K562 (cell line): ENCODE data around the gene CCDC141. TPM values are rescaled to one million over a fixed set of nuclear protein-coding genes. Genes with fewer than 3 reads are reported as not detected.

Source experiments
- ARID3A ChIP-seq: IDR thresholded peaks from 2 replicates; pipeline ENCODE4 v1.6.1; 2012; ENCODE audit warnings: low read depth, low read length, improper control_type of control experiment, borderline replicate concordance
- ETV6 ChIP-seq, 3 experiments: fragments of 150-350 bp in 1 of 3; sonication (generic) in 1 of 3; formaldehyde crosslinking in 1 of 3; IDR thresholded peaks; 2 replicates each; pipeline versions ENCODE4 v1.6.1 to v1.8.0; 2014 to 2022; ENCODE audit warnings: borderline replicate concordance in 2 of 3, low read depth in 2 of 3, antibody characterized with exemption in 1 of 3, low read length in 1 of 3, mild to moderate bottlenecking in 1 of 3, missing genetic modification reagents in 1 of 3
- NBN ChIP-seq: fragments of 450-650 bp; IDR thresholded peaks from 2 replicates; pipeline ENCODE4 v1.6.1; 2016; ENCODE audit warnings: low read depth, mild to moderate bottlenecking
- polyA plus RNA-seq, 8 experiments: library from polyadenylated mRNA; depleted of rRNA in 4 of 8; stranded (reverse) in 5 of 8; unstranded in 3 of 8; fragments of >200 nt; fragmentation: Nextera tagmentation in 2 of 8; fragmentation: Illumina TruSeq in 1 of 8; extraction: Ambion mirVana in 2 of 8; extraction: Trizol in 1 of 8; gene quantifications; 2 replicates each; pipeline versions ENCODE4 v1.2.1 to v1.2.3, GENCODE V29; 2011 to 2014; ENCODE audit warnings: inconsistent platforms in 1 of 8, missing spikeins in 1 of 8
- total RNA-seq, 7 experiments: library from RNA; depleted of rRNA in 6 of 7; stranded (reverse); fragments of >200 nt in 6 of 7; fragmentation: Illumina TruSeq in 2 of 7; extraction: Trizol in 2 of 7; gene quantifications; 2 replicates each; pipeline versions ENCODE4 v1.2.1 to v1.2.3, GENCODE V29; 2011 to 2021; ENCODE audit warnings: low replicate concordance in 1 of 7
- TF ChIP-seq, protein P1 (sequence below): sonication (generic); formaldehyde crosslinking; IDR thresholded peaks from 2 replicates; pipeline ENCODE4 v1.8.1; 2022; ENCODE audit warnings: missing genetic modification reagents
- TF ChIP-seq, protein P2 (sequence below): fragments of 250-450 bp; sonication (Bioruptor Pico); IDR thresholded peaks from 2 replicates; pipeline ENCODE4 v1.8.0; 2022; ENCODE audit warnings: inconsistent platforms
- TF ChIP-seq, protein P3 (sequence below): sonication (generic); formaldehyde crosslinking; IDR thresholded peaks from 2 replicates; pipeline ENCODE4 v1.8.1; 2023; ENCODE audit warnings: mild to moderate bottlenecking, missing genetic modification reagents
- TF ChIP-seq, protein P4 (sequence below): fragments of 250-450 bp; sonication (Bioruptor Pico); IDR thresholded peaks from 2 replicates; pipeline ENCODE4 v1.8.0; 2021; ENCODE audit warnings: moderate library complexity, mild to moderate bottlenecking, inconsistent platforms

The CCDC141 gene
- total and polyA plus RNA-seq, 9 of the 15 experiments (the other 6 are each of a cell fraction or from before 2014, with no cell fraction given), result 0.09 TPM; not detected in 8

DNA sequence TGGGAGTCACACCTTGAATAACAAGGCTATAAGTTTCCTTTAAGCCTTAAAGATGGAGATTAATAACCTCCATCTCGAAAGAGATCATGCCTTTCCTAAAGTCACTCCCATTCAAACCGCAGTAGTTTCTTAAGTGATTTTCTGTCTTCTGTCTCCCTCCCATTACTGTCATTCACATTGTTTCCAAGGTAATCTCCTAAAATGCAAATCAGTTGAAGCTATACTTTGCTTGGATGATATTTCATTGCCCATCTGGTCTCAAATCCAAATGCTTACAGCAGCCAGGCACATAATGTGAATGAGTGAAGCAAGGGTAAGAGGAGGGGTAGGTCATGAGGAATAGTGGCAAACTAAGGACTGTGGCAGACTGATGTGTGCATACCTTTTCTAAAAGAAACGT is 116.4 kb downstream of the CCDC141 start (continued):
- TF ChIP-seq, protein P1, sequence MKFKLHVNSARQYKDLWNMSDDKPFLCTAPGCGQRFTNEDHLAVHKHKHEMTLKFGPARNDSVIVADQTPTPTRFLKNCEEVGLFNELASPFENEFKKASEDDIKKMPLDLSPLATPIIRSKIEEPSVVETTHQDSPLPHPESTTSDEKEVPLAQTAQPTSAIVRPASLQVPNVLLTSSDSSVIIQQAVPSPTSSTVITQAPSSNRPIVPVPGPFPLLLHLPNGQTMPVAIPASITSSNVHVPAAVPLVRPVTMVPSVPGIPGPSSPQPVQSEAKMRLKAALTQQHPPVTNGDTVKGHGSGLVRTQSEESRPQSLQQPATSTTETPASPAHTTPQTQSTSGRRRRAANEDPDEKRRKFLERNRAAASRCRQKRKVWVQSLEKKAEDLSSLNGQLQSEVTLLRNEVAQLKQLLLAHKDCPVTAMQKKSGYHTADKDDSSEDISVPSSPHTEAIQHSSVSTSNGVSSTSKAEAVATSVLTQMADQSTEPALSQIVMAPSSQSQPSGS, result no peak
- TF ChIP-seq, protein P2, sequence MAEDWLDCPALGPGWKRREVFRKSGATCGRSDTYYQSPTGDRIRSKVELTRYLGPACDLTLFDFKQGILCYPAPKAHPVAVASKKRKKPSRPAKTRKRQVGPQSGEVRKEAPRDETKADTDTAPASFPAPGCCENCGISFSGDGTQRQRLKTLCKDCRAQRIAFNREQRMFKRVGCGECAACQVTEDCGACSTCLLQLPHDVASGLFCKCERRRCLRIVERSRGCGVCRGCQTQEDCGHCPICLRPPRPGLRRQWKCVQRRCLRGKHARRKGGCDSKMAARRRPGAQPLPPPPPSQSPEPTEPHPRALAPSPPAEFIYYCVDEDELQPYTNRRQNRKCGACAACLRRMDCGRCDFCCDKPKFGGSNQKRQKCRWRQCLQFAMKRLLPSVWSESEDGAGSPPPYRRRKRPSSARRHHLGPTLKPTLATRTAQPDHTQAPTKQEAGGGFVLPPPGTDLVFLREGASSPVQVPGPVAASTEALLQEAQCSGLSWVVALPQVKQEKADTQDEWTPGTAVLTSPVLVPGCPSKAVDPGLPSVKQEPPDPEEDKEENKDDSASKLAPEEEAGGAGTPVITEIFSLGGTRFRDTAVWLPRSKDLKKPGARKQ, result no peak
- TF ChIP-seq, protein P3, sequence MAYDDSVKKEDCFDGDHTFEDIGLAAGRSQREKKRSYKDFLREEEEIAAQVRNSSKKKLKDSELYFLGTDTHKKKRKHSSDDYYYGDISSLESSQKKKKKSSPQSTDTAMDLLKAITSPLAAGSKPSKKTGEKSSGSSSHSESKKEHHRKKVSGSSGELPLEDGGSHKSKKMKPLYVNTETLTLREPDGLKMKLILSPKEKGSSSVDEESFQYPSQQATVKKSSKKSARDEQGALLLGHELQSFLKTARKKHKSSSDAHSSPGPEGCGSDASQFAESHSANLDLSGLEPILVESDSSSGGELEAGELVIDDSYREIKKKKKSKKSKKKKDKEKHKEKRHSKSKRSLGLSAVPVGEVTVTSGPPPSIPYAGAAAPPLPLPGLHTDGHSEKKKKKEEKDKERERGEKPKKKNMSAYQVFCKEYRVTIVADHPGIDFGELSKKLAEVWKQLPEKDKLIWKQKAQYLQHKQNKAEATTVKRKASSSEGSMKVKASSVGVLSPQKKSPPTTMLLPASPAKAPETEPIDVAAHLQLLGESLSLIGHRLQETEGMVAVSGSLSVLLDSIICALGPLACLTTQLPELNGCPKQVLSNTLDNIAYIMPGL (CRISPR knock-in tag), result no peak
- TF ChIP-seq NBN (no peak), ETV6 (IDR thresholded peaks at IDR 0.05; ENCODE audit: borderline replicate concordance in 1 of 2, low read depth in 2 of 2, low read length in 1 of 2) (no peak), ETV6 (CRISPR knock-in tag; IDR thresholded peaks at IDR 0.05; ENCODE audit: borderline replicate concordance) (no peak), ARID3A (no peak)
- TF ChIP-seq, protein P4, sequence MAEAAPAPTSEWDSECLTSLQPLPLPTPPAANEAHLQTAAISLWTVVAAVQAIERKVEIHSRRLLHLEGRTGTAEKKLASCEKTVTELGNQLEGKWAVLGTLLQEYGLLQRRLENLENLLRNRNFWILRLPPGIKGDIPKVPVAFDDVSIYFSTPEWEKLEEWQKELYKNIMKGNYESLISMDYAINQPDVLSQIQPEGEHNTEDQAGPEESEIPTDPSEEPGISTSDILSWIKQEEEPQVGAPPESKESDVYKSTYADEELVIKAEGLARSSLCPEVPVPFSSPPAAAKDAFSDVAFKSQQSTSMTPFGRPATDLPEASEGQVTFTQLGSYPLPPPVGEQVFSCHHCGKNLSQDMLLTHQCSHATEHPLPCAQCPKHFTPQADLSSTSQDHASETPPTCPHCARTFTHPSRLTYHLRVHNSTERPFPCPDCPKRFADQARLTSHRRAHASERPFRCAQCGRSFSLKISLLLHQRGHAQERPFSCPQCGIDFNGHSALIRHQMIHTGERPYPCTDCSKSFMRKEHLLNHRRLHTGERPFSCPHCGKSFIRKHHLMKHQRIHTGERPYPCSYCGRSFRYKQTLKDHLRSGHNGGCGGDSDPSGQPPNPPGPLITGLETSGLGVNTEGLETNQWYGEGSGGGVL, result no peak
- TF ChIP-seq, all 486 proteins: peak for 0
